Neural cell (in vitro differentiated cells): ENCODE data around the gene POLD4.

ENCODE experiments used
- EZH2 ChIP-seq: fragments of 200-600, 300-800 bp; shearing (Covaris generic), sonication (generic); IDR thresholded peaks from 2 replicates; pipeline ENCODE4 v1.6.1; 2014; ENCODE audit warnings: antibody characterized with exemption, low read length, borderline replicate concordance, mild to moderate bottlenecking; ENCODE audit not compliant: insufficient read depth, poor library complexity, severe bottlenecking
- TF ChIP-seq, protein P1 (sequence below): fragments of 450-650 bp; IDR thresholded peaks from 2 replicates; pipeline ENCODE4 v1.5.1; 2014; ENCODE audit warnings: antibody characterized with exemption, mild to moderate bottlenecking, moderate library complexity; ENCODE audit not compliant: poor library complexity, severe bottlenecking

DNA sequence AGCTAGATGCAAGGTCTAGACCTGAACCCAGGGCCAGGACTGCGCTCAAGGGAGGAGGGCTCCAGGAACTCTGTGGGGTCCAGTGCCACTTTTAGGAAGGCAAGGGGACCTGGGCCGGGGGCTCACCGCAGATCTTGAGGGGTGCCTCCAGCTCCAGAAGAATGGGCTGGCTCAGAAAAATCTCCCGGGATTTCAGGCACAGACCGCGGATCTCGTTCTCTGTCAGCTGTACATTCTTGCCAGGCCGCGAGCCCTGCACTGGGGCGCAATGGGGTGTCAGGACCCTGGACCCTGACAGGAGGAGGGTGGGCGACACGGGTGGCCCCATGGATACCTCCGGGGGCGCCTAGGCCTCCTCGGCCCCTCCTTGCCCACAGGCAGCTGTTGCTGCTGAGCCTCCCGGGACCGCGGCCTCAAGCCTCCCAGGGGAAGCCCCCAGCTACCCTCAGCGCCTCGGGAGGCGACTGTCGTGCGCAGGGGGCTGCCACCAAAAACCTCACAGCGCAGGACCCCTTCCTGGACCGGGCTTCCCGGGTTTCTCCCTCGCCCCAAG lies 47.7 kb upstream of the POLD4 start:
- TF ChIP-seq, protein P1, sequence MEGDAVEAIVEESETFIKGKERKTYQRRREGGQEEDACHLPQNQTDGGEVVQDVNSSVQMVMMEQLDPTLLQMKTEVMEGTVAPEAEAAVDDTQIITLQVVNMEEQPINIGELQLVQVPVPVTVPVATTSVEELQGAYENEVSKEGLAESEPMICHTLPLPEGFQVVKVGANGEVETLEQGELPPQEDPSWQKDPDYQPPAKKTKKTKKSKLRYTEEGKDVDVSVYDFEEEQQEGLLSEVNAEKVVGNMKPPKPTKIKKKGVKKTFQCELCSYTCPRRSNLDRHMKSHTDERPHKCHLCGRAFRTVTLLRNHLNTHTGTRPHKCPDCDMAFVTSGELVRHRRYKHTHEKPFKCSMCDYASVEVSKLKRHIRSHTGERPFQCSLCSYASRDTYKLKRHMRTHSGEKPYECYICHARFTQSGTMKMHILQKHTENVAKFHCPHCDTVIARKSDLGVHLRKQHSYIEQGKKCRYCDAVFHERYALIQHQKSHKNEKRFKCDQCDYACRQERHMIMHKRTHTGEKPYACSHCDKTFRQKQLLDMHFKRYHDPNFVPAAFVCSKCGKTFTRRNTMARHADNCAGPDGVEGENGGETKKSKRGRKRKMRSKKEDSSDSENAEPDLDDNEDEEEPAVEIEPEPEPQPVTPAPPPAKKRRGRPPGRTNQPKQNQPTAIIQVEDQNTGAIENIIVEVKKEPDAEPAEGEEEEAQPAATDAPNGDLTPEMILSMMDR: no peak
- TF ChIP-seq EZH2: no peak
